Right ventricle myocardium superior (tissue), 1 donor: ENCODE data around the gene FHL2. TPM values are rescaled to one million over a fixed set of nuclear protein-coding genes. Genes with fewer than 3 reads are reported as not detected.
A peak's percentile ranks its signal among the peaks of the same experiment; 100 is the strongest.

ENCODE experiments used
- ATAC-seq: fragments of 200-7000 bp; cut with Tn5 transposase; one replicate; pipeline ENCODE4 v1.9.1; 2020; ENCODE audit warnings: mild to moderate bottlenecking; ENCODE audit not compliant: poor library complexity
- DNase-seq: peaks from one replicate; pipeline ENCODE4 v3.0.0-alpha.2; 2020
- intact Hi-C: fragments of 100-400 bp; cut with DNase I; formaldehyde crosslinking; loops from one replicate; pipeline ENCODE4 v1.11.2; 2022
- total RNA-seq: library from RNA; stranded (reverse); fragmentation: NEBNext Ultra II Directional; extraction: Animal tissue kit (Norgen Biotek cat#: 25700); gene quantifications from one replicate; pipeline ENCODE4 v1.2.1, GENCODE V29; 2021
- donor health status: DM: no; HTN: yes; CAD: no; lungs with severe emphysema.

The FHL2 gene
- total RNA-seq, 1 donor from 2014 or later, result 1,567 TPM

DNA sequence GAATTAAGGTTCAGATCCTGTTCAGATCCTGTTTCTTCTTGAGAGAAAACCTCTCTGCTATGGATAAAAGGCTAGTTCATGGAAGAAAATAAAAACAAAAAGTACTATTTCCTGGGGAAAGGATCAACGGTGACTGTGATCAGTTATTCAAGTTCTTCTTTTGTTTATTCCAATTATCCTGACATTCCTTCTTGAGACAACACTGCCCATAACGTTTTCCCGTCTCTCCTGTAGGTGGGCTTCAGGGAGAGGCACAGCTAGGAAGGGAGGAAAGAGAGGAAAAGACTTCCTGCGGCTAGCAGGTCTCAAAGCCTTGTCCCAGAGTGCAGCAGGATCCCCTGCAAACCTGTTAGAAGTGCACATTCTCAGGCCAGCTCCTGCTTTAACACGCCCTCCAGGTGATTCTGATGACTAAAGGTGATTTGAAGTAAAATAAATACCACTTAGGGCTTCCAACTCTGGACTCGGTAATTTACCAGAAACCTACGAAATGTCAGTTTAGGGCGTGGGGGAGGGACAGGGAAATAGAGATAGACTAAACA is 4.5 kb upstream of the FHL2 start:
- no peak for DNase-seq
- intact Hi-C loops, result no loop called here
- no peak for ATAC-seq

DNA sequence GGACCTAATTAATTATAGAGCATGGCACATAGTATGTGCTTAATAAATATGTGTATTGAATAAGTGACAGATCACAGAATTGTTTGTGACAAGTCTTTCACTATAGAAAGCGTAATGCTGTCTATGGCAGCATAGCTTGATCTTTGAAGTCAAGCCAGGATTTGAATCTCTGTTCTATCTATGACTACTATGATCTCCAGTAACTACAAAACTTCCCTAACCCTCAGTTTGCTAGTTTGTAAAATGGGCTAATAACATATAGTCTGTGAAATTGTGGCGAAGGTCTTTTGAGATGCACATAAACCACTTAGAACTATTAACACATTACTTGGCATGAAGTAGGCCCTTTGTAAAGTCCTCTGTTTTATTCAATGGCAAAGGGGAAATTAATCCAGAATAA is 4.0 kb upstream of the FHL2 start:
- intact Hi-C loops, result no loop called here
- ATAC-seq (no peak), DNase-seq (no peak)

DNA sequence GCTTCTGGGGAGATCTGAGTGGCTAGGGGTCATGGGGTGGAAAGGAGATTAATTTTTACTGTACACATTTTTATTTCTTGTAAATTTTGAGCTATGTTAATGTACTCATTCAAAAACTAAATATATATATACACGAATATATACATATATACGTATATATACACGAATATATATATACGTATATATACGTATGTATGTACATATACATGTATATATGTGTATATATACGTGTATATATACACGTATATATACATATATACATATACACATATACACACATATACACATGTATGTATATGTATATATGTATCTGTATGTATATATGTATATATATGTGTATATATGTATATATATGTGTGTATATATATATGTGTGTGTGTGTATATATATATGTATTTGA is 3.0 kb upstream of the FHL2 start:
- intact Hi-C loops, result no loop called here
- ATAC-seq (no peak), DNase-seq (no peak)

DNA sequence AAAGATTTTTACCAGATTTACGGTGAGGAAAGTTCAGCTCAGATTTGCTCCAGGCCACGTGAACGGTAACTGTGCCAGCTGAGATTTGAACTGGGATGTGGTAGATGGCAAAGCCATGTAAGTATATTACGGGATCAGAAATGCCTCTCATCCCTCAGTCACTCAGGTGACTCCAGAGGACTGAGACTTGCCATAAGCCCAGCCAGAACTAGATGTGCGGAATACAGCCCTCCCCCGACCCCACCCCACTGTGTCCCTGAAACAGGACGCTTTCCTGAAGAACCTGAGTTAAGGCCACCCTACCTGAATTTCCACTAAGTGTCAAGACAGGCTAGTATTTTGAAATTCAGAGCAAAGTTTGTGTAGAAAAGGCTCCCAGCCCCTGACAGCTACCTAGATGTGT is 1.3 kb upstream of the FHL2 start:
- peak; percentile 2 for ATAC-seq
- intact Hi-C loops, result no loop called here
- no peak for DNase-seq

DNA sequence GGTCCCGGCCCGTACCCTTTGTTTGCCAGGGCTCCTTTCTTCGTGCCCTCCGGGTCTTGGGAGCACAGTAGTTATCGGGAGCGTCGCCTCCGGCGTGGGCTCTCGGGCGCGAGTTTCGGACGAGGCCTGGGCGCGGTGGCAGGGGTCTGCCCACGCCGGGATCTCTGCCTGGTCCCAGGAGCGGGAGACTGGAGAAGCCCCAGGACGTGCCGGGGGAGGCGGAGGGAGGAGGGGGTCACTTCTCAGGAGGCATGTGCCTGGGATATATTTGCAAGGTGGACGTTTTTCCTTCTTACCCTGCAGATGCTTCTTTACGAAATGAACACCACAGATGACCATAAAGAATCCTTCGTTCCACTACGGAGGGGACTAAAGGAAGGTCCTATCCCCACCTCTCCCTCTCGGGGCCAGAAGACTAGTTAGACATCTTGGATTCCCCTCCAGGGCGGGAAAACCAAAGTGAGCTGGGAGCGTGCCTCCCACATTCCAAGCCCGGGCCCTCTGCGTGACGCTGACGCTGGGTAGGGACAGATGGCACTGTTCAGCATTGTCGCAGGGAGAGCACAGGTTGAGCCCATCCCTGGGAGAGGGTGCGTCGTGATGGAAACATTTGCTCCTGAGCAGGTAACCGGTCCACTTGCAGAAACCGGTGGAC is 483 bp upstream of the FHL2 start:
- intact Hi-C loops, result no loop called here
- no peak for DNase-seq
- ATAC-seq, result peak; percentile 9

DNA sequence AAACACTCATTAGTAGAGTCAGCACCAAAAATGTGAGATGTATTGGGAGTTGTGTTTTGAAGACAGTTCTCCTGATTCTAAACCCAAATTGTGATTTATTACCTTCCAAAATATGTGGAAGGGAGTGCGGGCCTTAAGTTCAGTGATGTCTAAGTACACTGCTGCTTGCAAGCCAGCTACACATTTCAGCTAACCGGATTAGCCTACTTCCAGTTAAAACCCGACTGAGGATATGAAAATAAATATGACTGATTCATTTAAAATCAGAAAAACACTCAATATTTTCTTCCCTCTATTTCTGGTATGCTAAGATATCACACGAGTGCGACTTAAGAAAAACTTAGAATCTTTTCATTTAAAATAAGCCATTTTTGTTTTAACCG is 907 bp downstream of the FHL2 start:
- ATAC-seq (no peak), DNase-seq (no peak)
- intact Hi-C loops, result no loop called here

DNA sequence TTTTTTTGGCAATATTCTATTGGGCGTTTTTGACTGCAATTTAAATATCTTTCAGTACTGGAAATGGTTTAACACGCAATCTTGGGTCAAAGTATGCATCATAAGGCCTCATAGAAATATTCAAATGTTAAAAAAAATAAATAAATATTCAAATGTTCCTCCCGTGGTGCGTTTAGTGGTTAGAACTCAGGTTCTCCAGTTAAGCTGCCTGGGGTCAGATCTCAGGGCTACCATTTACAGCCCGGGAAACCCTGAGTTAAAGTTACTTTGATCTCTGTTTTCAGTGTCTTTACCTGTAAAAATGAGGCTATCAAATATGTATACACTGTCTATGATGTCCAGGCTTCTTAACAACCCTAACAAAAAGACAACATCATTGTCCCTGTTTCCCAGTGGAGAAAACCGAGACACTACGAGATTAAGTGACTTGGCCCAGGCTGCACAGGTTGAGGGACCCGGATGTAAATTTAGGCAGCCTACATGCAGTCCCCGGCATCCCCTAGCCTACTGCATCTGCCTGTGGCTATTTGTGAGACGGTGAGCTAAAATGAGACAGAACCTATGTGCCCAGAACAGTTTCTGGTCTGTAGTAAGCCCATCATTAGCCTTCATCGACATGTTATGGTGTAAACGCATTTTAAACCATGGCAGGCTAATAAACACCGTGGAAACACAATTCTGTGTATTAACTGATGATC is 1.7 kb downstream of the FHL2 start:
- ATAC-seq (no peak), DNase-seq (no peak)

DNA sequence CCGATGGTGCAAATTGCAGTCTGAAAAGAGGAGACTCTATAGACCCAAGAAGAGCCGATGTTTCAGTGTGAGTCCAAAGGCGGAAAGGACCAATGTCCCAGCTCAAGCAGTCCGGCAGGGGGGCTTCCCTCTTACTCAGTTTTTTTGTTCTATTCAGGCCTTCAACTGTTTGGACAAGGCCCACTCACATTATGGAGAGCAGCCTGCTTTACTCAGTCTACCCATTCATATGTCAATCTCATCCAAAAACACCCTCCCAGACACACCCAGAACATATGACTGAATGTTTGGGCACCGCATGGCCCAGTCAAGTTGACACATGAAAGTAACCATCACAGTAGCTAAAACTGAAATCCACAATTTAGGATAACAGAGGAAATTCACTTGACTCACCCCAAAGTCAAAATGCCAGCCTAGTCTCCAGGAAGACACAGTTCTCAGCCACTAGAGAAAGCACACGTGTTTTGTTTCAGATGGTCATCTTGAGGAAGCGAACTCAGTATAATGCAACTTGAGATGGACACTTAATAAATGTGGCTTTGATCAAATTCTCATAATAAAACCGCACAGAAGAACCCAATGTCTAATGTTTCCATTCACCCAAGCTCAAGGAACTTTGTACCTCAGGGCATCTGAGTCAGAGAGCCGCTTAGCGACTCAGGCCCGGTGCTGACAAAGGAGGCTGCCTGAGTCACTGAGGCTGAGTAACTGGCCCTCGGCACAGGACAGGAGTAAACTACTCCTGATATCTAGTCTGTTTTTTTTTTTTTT is 2.4 kb downstream of the FHL2 start:
- DNase-seq, result no peak
- ATAC-seq, result no peak
- intact Hi-C loops, result no loop called here

More for the DNA sequence above, 1.7 kb downstream of the FHL2 start:
- intact Hi-C loops, result no loop called here

DNA sequence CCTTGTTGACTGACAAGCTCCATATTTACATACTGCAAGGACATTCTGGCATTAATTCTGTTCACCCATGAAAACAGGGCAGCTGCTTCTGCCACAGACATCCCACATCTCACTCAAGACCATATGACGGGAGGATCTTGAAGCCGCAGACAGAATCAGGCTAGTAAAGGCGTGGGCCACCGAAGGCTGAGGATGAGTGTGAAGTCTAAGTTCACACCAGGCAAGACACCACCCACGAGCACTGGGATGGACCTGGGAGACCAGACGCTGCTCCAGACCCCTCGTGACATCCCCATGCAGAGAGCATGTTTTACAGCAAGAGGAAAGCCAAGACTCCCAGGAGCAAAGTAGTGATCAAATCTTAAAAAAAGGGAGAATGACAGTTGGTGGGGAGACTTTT is 3.2 kb downstream of the FHL2 start:
- intact Hi-C loops, result no loop called here

DNA sequence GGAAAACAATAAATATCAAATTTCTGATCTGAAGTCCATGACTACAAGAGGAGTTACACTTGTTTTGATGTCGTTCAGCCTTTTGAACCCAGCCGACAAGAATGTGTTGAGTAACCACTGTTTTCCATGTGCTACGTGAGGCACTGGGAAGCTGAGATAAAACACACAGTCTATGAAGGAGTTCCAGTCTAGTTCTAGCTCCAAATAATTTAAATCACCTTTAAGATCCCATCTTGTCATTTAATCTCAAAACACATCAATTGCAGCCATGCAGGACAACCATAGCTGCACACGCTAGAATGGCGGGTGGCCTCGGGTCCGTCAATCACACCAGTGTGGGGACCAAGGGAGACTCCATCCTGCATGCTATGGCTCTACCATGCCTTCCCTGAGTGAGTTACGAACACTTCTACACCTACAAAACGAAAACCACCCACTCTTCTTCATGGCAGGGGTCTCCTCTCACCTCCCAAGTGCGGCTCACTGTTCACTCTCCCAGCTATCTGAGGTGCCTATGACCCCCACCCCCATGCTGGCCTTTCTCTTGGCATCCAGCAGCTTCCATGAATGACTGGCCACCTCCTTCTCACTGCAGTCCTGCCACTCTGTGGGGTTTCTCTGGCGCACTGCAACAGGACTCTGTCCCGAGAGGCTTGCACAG is 3.8 kb downstream of the FHL2 start:
- no peak for ATAC-seq
- intact Hi-C loops, result no loop called here
- DNase-seq, result no peak

More for the DNA sequence above, 3.2 kb downstream of the FHL2 start:
- ATAC-seq (no peak), DNase-seq (no peak)

DNA sequence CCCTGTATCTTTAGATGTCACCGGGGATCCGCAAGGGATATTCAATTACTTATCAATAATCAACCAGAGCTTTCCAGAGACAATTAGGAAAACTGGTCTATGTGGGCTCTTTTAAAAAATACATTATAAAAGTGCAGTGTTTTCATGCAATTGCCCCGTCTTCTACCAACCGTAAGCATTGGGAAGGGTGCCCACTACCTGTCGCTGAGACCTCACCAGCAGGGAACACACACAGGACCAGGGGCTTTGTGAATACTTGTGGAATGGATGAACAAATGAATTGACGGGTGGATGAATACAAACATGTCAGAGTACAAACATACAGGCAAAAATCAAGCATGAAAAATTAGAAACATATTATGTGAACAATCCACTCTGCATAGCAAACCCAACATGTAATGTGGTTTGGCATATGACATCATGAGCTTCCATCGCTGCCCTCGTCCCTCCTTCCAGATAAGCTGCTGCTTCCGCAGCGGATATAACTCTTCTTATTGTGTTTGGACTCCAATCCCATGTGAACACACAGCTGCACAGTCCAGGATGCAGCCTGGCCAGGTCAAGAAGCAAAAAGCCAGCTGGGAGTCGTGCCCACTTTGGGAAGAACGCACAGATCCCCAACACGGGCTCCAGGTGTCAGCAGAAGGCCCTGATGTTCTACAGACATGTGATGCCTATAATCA is 5.3 kb downstream of the FHL2 start:
- peak; percentile 61 for DNase-seq
- no peak for ATAC-seq

DNA sequence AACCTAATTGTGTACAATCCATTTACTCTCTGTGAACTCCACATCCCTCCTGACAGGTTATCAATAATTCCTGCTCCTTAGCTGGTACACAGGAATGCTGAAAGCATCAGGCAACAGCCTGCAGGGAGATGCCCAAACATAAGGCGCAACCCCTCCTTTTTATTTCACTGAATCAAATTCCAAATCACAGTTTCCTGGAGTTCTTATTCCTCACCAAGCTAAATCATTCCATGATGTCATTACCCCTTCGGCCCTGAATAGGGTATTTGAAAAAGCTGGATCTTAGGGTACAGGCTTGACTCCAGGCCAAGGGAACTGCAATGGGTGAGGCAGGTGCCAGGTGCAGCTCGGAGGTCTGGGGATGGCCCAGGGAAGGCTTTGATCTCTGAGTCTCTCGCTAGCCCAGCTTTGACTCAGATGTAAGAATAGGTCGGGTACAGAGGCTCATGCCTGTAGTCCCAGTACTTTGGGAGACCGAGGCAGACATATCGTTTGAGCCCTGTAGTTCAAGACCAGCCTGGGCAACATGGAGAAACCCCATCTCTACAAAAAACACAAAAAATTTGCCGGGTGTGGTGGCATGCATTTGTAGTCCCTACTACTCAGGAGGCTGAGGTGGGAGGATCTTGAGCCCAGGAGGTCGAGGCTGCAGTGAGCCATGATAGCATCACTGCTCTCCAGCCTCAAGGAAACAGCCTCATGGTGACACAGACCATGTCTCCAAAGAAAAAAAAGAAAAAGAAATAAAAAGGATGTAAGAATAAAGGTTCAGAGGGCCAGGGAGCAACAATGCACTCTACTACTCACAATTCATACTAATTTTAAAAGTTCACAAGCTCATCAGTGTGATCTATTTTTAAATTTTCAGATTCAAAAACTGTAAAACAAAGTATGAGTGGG is 6.8 kb downstream of the FHL2 start:
- intact Hi-C loops, result no loop called here
- no peak for DNase-seq
- no peak for ATAC-seq

More for the DNA sequence above, 5.3 kb downstream of the FHL2 start:
- intact Hi-C loops, result no loop called here

DNA sequence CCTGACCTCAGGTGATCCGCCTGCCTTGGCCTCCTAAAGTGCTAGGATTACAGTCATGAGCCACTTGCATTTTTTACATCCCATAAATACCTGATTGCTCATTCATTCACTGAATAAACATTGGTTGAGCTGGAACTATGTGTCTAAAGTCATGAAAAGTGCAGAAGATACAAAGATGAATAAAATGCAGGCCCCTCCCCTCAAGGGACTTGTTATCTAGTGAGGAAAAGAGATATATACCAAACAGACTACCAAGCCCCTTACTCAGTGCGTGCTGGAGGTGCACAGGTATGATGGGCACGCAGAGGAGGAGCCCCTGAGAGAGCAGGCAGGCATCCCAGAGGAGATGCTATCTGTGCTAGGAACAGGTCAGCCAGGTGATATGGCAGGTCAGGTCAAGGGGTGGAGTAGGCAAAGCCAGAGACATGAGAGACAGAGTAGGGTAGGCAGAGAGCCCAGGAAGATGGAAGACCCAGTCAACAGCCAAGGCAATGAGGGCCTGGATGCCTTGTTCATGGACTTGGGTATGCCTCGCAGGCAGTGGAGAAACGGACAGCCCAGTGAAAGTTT is 7.7 kb downstream of the FHL2 start:
- intact Hi-C loops, result no loop called here
- no peak for ATAC-seq
- DNase-seq, result no peak

DNA sequence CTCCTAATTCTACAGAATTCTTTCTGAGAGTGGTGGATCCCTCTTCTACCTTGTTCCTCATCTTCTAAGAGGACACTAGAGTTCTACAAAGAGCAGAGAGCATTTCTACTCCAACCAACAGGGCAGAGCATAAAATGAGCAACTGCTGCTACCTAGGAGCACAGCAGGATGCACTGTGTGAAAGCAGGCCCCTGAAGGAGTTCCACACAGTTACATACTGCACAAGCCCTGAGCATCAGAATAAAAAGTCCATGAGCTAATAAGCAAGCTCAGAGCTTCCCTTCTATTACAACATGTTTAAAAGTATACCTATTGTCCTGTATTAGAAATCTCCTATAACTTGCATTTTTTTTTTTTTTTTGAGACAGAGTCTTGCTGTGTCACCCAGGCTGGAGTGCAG is 8.4 kb downstream of the FHL2 start:
- no peak for ATAC-seq
- intact Hi-C loops, result no loop called here
- DNase-seq, result no peak

DNA sequence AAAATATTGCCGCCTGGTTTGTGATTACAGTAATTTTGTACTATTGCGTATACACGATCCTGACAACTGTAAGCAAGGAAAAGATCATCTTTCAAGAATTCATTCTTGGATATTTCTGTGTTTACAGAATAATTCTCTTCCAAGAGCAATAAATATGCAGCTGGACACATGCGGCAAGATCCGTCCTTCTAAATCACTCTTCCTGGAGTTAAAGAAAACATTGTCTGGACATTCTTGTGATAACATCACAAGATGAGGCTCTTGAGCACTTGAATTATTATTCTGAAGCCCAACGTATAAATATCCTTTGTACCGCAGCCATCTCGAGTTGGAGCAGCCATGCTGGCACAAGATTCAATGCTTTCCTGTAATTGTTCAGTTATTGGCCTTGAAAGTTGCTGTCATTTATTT is 9.9 kb downstream of the FHL2 start:
- ATAC-seq, result no peak
- no peak for DNase-seq
- intact Hi-C loops, result no loop called here

DNA sequence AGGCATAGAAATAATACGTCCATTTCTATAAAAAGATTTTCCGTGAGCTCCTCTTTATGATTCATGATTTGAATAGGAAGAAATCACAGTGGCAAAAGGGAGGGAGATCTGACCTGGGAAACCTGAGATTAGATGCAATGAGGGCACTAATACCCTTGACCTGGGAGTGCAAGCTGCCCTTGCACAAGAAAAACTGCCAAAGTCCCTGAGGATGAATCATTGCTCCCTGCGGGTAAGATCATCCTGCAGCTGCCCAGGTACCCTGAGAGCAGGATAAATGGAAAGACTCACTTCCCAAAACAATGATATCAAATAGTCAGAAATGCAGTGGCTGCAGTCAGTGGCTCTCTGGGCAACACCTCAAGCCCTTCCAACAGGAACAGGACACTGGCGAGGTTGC is 11.6 kb downstream of the FHL2 start:
- ATAC-seq (no peak), DNase-seq (no peak)
- intact Hi-C loops, result no loop called here

DNA sequence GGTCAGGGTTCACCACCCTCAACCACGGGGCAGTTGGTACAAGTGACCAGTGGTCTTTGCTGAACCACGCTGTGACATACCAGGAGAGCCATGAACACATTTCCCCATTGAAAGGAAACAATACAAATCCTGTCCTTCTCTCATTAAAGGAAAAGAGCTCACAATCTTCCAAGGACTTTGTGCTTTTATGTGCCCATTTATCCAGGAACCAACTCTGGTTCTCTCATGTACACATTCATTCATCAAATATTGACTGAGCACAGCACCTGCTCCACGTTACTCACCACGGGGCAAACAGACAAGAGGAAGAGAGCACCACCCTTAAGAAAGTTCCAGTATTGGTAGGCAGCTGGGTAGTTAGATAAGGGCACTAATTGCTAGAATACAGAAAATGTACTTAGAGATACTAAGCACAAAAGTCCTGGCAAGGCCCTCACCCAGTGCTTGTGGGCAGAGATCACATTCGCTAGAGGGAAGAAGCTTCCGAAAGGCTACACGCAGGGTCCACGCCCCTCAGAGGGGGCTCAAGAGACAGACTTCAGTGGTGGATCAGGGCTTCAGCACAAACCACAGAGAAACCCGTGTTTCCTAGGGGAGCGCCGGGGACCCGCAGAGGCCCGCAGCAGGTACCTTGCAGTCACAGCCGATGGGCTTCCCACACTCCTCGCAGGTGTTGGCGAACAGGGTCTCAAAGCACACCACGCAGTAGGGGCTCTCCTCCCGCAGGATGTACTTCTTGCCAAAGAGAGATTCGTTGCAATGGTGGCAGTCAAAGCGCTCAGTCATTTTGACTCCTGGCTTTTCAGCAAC is 12.9 kb downstream of the FHL2 start:
- ATAC-seq (no peak), DNase-seq (no peak)
- intact Hi-C loops, result no loop called here
